Measurements from ENCODE around the gene TCL1A. TPM values are rescaled to one million over a fixed set of nuclear protein-coding genes. Genes with fewer than 3 reads are reported as not detected.

The TCL1A gene
- total RNA-seq, 2 experiments from 2014 or later: not detected

GRCh38 chr14:95685978-95686922, 27.7 kb downstream of the TCL1A start, which contains the start of gene TCL1B:
Gene TCL1B (plus strand): TSS chr14:95686426. CDS start chr14:95686468, 42 bp downstream.
- no peak for DNase-seq
- no peaks in the 10 kb centered on the region for H3K36me3 Mint-ChIP-seq (ENCODE audit: low read depth)
- POLR2A ChIA-PET: no interaction called here
- H3K4me3 Mint-ChIP-seq: no peak within 1 kb of the TSS
- no peak within 1 kb of the TSS for H3K27ac Mint-ChIP-seq
- CTCF ChIA-PET: no interaction called here
- no peak for ATAC-seq
- no peaks in the 10 kb centered on the region for H3K9me3 Mint-ChIP-seq (ENCODE audit: insufficient read depth)
- H3K4me1 Mint-ChIP-seq (ENCODE audit: low read depth): no peaks in the 10 kb centered on the region
- H3K27me3 Mint-ChIP-seq (ENCODE audit: low read depth): peaks cover 2% of the 10 kb centered on the region

GRCh38 chr14:95683793-95684192, 30.1 kb downstream of the TCL1A start:
- ChIA-PET CTCF (no interaction called here), POLR2A (no interaction called here)
- DNase-seq (no peak), ATAC-seq (no peak)
- H3K27me3 Mint-ChIP-seq (ENCODE audit: low read depth): peaks cover 2% of the 10 kb centered on the region
- H3K36me3 Mint-ChIP-seq (ENCODE audit: low read depth): no peaks in the 10 kb centered on the region
- H3K4me1 Mint-ChIP-seq (ENCODE audit: low read depth): no peaks in the 10 kb centered on the region
- H3K27ac Mint-ChIP-seq: no peak overlapping the region
- H3K4me3 Mint-ChIP-seq: no peak overlapping the region
- H3K9me3 Mint-ChIP-seq (ENCODE audit: insufficient read depth): no peaks in the 10 kb centered on the region

GRCh38 chr14:95681153-95681552, 32.8 kb downstream of the TCL1A start:
- H3K27me3 Mint-ChIP-seq (ENCODE audit: low read depth): peaks cover 2% of the 10 kb centered on the region
- ATAC-seq (no peak), DNase-seq (no peak)
- H3K9me3 Mint-ChIP-seq (ENCODE audit: insufficient read depth): no peaks in the 10 kb centered on the region
- H3K36me3 Mint-ChIP-seq (ENCODE audit: low read depth): no peaks in the 10 kb centered on the region
- ChIA-PET POLR2A (no interaction called here), CTCF (no interaction called here)
- H3K4me3 Mint-ChIP-seq: no peak overlapping the region
- no peak overlapping the region for H3K27ac Mint-ChIP-seq
- no peaks in the 10 kb centered on the region for H3K4me1 Mint-ChIP-seq (ENCODE audit: low read depth)

- H3K4me1 Mint-ChIP-seq (ENCODE audit: low read depth): no peaks in the 10 kb centered on the region
- ChIA-PET POLR2A (no interaction called here), CTCF (no interaction called here)
- DNase-seq (no peak), ATAC-seq (no peak)
- no peak overlapping the region for H3K27ac Mint-ChIP-seq
- H3K4me3 Mint-ChIP-seq: no peak overlapping the region
- peaks cover 2% of the 10 kb centered on the region for H3K27me3 Mint-ChIP-seq (ENCODE audit: low read depth)
- H3K36me3 Mint-ChIP-seq (ENCODE audit: low read depth): no peaks in the 10 kb centered on the region
- no peaks in the 10 kb centered on the region for H3K9me3 Mint-ChIP-seq (ENCODE audit: insufficient read depth)
Measured at GRCh38 chr14:95679998-95680735, 33.8 kb downstream of the TCL1A start.

GRCh38 chr14:95679148-95679815, 34.6 kb downstream of the TCL1A start:
- no peaks in the 10 kb centered on the region for H3K4me1 Mint-ChIP-seq (ENCODE audit: low read depth)
- ChIA-PET CTCF (no interaction called here), POLR2A (no interaction called here)
- H3K27ac Mint-ChIP-seq: no peak overlapping the region
- DNase-seq: no peak
- no peaks in the 10 kb centered on the region for H3K9me3 Mint-ChIP-seq (ENCODE audit: insufficient read depth)
- no peak overlapping the region for H3K4me3 Mint-ChIP-seq
- no peaks in the 10 kb centered on the region for H3K36me3 Mint-ChIP-seq (ENCODE audit: low read depth)
- no peak for ATAC-seq
- H3K27me3 Mint-ChIP-seq (ENCODE audit: low read depth): peaks cover 2% of the 10 kb centered on the region

- POLR2A ChIA-PET: no interaction called here
- H3K27me3 Mint-ChIP-seq (ENCODE audit: low read depth): peaks cover under 1% of the 10 kb centered on the region
- CTCF ChIA-PET: interaction anchor here (1.1 to 1.2 kb wide), 2 partner anchors 25 to 58 kb away, joined by 3 read pairs; no protein-coding TSS in a partner anchor
- no peak overlapping the region for H3K4me3 Mint-ChIP-seq
- no peak for ATAC-seq
- H3K36me3 Mint-ChIP-seq (ENCODE audit: low read depth): no peaks in the 10 kb centered on the region
- no peaks in the 10 kb centered on the region for H3K4me1 Mint-ChIP-seq (ENCODE audit: low read depth)
- no peaks in the 10 kb centered on the region for H3K9me3 Mint-ChIP-seq (ENCODE audit: insufficient read depth)
- no peak overlapping the region for H3K27ac Mint-ChIP-seq
- DNase-seq: no peak
Measured at GRCh38 chr14:95677179-95677835, 36.6 kb downstream of the TCL1A start.

- Mint-ChIP-seq H3K9me3 (ENCODE audit: insufficient read depth) (no peaks in the 10 kb centered on the region), H3K27me3 (ENCODE audit: low read depth) (peaks cover 3% of the 10 kb centered on the region), H3K27ac (no peak overlapping the region), H3K4me3 (no peak overlapping the region), H3K36me3 (ENCODE audit: low read depth) (no peaks in the 10 kb centered on the region), H3K4me1 (ENCODE audit: low read depth) (no peaks in the 10 kb centered on the region)
- POLR2A ChIA-PET: no interaction called here
- ATAC-seq: no peak
- no peak for DNase-seq
- CTCF ChIA-PET: no interaction called here
Measured at GRCh38 chr14:95675486-95675885, 38.4 kb downstream of the TCL1A start.

GRCh38 chr14:95674613-95675012, 39.3 kb downstream of the TCL1A start:
- ChIA-PET POLR2A (no interaction called here), CTCF (no interaction called here)
- ATAC-seq (no peak), DNase-seq (no peak)
- peaks cover 3% of the 10 kb centered on the region for H3K27me3 Mint-ChIP-seq (ENCODE audit: low read depth)
- H3K36me3 Mint-ChIP-seq (ENCODE audit: low read depth): no peaks in the 10 kb centered on the region
- no peak overlapping the region for H3K4me3 Mint-ChIP-seq
- no peaks in the 10 kb centered on the region for H3K9me3 Mint-ChIP-seq (ENCODE audit: insufficient read depth)
- no peaks in the 10 kb centered on the region for H3K4me1 Mint-ChIP-seq (ENCODE audit: low read depth)
- no peak overlapping the region for H3K27ac Mint-ChIP-seq

- Mint-ChIP-seq H3K27me3 (ENCODE audit: low read depth) (peaks cover 3% of the 10 kb centered on the region), H3K36me3 (ENCODE audit: low read depth) (no peaks in the 10 kb centered on the region), H3K27ac (no peak overlapping the region), H3K9me3 (ENCODE audit: insufficient read depth) (no peaks in the 10 kb centered on the region), H3K4me1 (ENCODE audit: low read depth) (no peaks in the 10 kb centered on the region), H3K4me3 (no peak overlapping the region)
- DNase-seq (no peak), ATAC-seq (no peak)
- POLR2A ChIA-PET: no interaction called here
- CTCF ChIA-PET: no interaction called here
Measured at GRCh38 chr14:95668235-95668772, 45.6 kb downstream of the TCL1A start.

GRCh38 chr14:95667249-95667693, 46.7 kb downstream of the TCL1A start:
- POLR2A ChIA-PET: no interaction called here
- H3K36me3 Mint-ChIP-seq (ENCODE audit: low read depth): no peaks in the 10 kb centered on the region
- no peaks in the 10 kb centered on the region for H3K4me1 Mint-ChIP-seq (ENCODE audit: low read depth)
- no peaks in the 10 kb centered on the region for H3K9me3 Mint-ChIP-seq (ENCODE audit: insufficient read depth)
- peaks cover 3% of the 10 kb centered on the region for H3K27me3 Mint-ChIP-seq (ENCODE audit: low read depth)
- DNase-seq: no peak
- no peak overlapping the region for H3K27ac Mint-ChIP-seq
- ATAC-seq: no peak
- no peak overlapping the region for H3K4me3 Mint-ChIP-seq
- CTCF ChIA-PET: no interaction called here

- CTCF ChIA-PET: no interaction called here
- H3K4me1 Mint-ChIP-seq (ENCODE audit: low read depth): no peaks in the 10 kb centered on the region
- ATAC-seq (no peak), DNase-seq (no peak)
- no peak overlapping the region for H3K27ac Mint-ChIP-seq
- no peak overlapping the region for H3K4me3 Mint-ChIP-seq
- no peaks in the 10 kb centered on the region for H3K36me3 Mint-ChIP-seq (ENCODE audit: low read depth)
- H3K9me3 Mint-ChIP-seq (ENCODE audit: insufficient read depth): no peaks in the 10 kb centered on the region
- POLR2A ChIA-PET: no interaction called here
- H3K27me3 Mint-ChIP-seq (ENCODE audit: low read depth): peaks cover 3% of the 10 kb centered on the region
Measured at GRCh38 chr14:95666450-95666849, 47.5 kb downstream of the TCL1A start.

Data from activated CD8-positive, alpha-beta T cell treated with anti-CD3 and anti-CD28 coated beads, Interleukin-2, amount 10 ng/mL, durations not matched to agents 7 days and 5 days (primary cell).